ENCODE data around the gene CPED1.
"Not testable (repeated sequence)": the region's sequence is repeated elsewhere in the genome, so short reads cannot be mapped to it uniquely, and the experiment has no call there.

Gene CPED1

DNA sequence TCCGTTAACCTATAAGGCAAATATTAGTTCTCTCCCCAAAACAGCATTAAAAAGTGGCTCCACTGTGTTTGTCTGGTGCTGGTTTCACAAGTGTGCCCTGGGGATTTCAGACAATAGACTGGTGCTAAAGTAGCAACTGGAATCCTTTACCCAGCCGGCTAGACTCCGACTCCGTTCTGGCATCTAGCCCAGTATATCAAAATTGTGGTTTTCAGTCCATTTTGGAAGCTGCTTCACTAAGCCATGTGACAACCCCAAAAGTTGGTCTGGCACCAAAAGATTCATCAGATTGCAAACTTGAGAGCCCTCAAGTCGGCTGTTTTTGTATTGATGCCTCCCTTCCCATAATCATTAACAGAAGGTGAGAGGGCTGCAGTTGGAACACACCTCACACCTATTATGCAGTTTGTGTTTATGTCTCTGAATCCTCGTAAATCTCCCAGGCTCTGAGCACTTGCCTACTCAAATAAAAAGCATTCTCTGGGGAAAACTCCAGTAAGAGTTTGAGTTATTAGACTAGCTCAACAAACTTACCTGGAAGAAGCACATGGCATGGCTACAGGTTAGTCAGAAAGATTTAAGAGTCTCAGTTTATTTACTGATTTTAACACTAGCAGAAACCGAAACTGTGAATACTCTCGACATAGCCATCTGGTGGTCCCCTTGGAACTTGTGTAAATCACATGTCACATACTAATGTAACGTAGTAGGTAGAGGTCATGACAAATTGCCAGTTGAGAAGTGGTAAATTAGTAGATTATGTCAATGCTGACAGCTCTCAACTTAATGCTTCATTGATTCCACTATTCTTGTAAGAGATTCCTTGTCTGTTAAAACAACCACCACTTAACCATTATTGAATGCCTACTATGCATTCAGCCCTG lies 325.5 kb downstream of the CPED1 start:
- TF ChIP-seq, protein P1, sequence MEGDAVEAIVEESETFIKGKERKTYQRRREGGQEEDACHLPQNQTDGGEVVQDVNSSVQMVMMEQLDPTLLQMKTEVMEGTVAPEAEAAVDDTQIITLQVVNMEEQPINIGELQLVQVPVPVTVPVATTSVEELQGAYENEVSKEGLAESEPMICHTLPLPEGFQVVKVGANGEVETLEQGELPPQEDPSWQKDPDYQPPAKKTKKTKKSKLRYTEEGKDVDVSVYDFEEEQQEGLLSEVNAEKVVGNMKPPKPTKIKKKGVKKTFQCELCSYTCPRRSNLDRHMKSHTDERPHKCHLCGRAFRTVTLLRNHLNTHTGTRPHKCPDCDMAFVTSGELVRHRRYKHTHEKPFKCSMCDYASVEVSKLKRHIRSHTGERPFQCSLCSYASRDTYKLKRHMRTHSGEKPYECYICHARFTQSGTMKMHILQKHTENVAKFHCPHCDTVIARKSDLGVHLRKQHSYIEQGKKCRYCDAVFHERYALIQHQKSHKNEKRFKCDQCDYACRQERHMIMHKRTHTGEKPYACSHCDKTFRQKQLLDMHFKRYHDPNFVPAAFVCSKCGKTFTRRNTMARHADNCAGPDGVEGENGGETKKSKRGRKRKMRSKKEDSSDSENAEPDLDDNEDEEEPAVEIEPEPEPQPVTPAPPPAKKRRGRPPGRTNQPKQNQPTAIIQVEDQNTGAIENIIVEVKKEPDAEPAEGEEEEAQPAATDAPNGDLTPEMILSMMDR (IDR thresholded peaks at IDR 0.05) = no peak
- no peak overlapping the region for H3K4me3 ChIP-seq (ENCODE audit: low read depth, low read length)
- H3K27me3 ChIP-seq (ENCODE audit: control insufficient read depth, insufficient read depth, low read length) = no peaks in the 10 kb centered on the region
- no peak overlapping the region for H3K9ac ChIP-seq
- no peak overlapping the region for H3K4me2 ChIP-seq (ENCODE audit: low read length)
- no peaks in the 10 kb centered on the region for H3K9me3 ChIP-seq (ENCODE audit: control insufficient read depth, low read length)
- H3K79me2 ChIP-seq = no peaks in the 10 kb centered on the region
- no peaks in the 10 kb centered on the region for H3K36me3 ChIP-seq (ENCODE audit: control insufficient read depth, insufficient read depth, low read length)
- no peak overlapping the region for H2AFZ ChIP-seq
- no peaks in the 10 kb centered on the region for H3K4me1 ChIP-seq
- no peak overlapping the region for H3K27ac ChIP-seq

GRCh38 chr7:121315170-121315569 lies 326.7 kb downstream of the CPED1 start:
- not testable (repeated sequence) for H3K9ac ChIP-seq; H3K9me3 ChIP-seq (ENCODE audit: control insufficient read depth, low read length); H2AFZ ChIP-seq; H3K4me1 ChIP-seq; H3K79me2 ChIP-seq; H3K36me3 ChIP-seq (ENCODE audit: control insufficient read depth, insufficient read depth, low read length); H3K27me3 ChIP-seq (ENCODE audit: control insufficient read depth, insufficient read depth, low read length); H3K27ac ChIP-seq; H3K4me3 ChIP-seq (ENCODE audit: low read depth, low read length); H3K4me2 ChIP-seq (ENCODE audit: low read length)

GRCh38 chr7:121322460-121322859 lies 333.9 kb downstream of the CPED1 start:
- TF ChIP-seq, protein P1 (IDR thresholded peaks at IDR 0.05) = no peak
- H3K4me2 ChIP-seq (ENCODE audit: low read length) = no peak overlapping the region
- H2AFZ ChIP-seq = no peak overlapping the region
- H3K9ac ChIP-seq = no peak overlapping the region
- no peaks in the 10 kb centered on the region for H3K36me3 ChIP-seq (ENCODE audit: control insufficient read depth, insufficient read depth, low read length)
- no peaks in the 10 kb centered on the region for H3K27me3 ChIP-seq (ENCODE audit: control insufficient read depth, insufficient read depth, low read length)
- H3K4me3 ChIP-seq (ENCODE audit: low read depth, low read length) = no peak overlapping the region
- no peaks in the 10 kb centered on the region for H3K4me1 ChIP-seq
- H3K9me3 ChIP-seq (ENCODE audit: control insufficient read depth, low read length) = no peaks in the 10 kb centered on the region
- H3K27ac ChIP-seq = no peak overlapping the region
- no peaks in the 10 kb centered on the region for H3K79me2 ChIP-seq

DNA sequence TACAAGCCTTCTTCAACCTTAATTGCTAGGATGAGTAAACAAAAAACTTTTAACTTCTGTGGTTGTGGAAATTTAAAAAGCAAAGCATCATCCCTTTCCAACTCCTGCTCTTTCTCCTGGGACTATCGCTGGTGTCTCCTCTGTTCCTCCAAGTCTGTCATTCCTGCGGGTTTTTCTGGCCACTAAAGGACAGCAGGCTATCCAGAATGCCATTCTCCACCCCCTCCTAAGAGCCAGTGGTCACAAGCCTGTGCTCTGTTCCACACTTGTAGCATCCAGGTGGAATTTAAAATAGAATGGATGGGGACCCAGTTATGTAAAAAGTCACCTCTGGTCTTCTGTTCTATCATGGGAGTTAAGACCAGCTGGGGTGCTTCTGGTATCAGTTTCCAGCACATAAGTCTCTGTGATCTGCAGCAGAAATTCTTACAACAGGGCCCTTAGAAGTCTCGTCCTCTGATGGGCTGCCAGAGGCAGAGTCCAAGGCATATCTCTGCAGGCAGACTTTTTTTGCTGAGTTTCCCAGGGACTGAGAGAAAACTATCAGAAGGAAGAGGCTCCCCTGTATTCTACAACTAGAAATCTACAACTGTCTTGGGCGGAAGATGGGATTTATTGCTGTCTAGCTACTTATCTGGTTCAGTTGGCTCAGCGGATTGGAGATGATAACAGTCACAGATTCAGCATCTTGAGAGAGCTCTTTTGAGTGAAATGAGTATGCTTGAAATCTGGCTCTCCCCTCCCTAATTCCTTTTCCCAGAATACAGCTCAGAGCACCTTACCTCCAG lies 335.2 kb downstream of the CPED1 start:
- Histone ChIP-seq H2AFZ (no peak overlapping the region), H3K4me3 (ENCODE audit: low read depth, low read length) (no peak overlapping the region), H3K4me2 (ENCODE audit: low read length) (no peak overlapping the region), H3K9me3 (ENCODE audit: control insufficient read depth, low read length) (no peaks in the 10 kb centered on the region), H3K9ac (no peak overlapping the region), H3K27ac (no peak overlapping the region), H3K36me3 (ENCODE audit: control insufficient read depth, insufficient read depth, low read length) (no peaks in the 10 kb centered on the region), H3K4me1 (no peaks in the 10 kb centered on the region), H3K79me2 (no peaks in the 10 kb centered on the region), H3K27me3 (ENCODE audit: control insufficient read depth, insufficient read depth, low read length) (no peaks in the 10 kb centered on the region)
- TF ChIP-seq, protein P1 (IDR thresholded peaks at IDR 0.05) = no peak

DNA sequence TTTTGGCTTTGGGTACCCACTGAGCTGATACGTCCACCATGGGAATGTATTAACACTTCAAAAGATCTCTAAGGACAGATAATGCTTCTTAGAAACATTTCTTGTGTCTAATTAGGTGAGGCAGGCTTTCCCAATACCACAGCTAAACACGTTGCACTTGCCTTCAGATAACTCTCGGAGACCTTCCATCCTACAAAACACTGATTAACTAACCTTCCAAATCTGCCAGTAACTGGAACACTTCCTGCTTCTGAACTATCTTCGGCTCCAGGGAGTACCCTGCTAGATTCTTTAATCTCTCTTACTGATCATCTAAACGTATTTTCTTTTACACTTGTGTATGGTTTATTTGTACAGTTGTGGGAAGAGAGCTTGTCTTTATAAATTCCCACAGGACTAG lies 339.2 kb downstream of the CPED1 start:
- TF ChIP-seq, protein P1 (IDR thresholded peaks at IDR 0.05) = no peak
- Histone ChIP-seq H3K36me3 (ENCODE audit: control insufficient read depth, insufficient read depth, low read length) (no peaks in the 10 kb centered on the region), H3K9me3 (ENCODE audit: control insufficient read depth, low read length) (no peaks in the 10 kb centered on the region), H3K79me2 (no peaks in the 10 kb centered on the region), H3K4me2 (ENCODE audit: low read length) (no peak overlapping the region), H3K9ac (no peak overlapping the region), H3K4me1 (peaks cover 2% of the 10 kb centered on the region), H3K27ac (no peak overlapping the region), H2AFZ (no peak overlapping the region), H3K27me3 (ENCODE audit: control insufficient read depth, insufficient read depth, low read length) (no peaks in the 10 kb centered on the region), H3K4me3 (ENCODE audit: low read depth, low read length) (no peak overlapping the region)
